ENCODE results near the gene TBX5. TPM values are rescaled to one million over a fixed set of nuclear protein-coding genes. Genes with fewer than 3 reads are reported as not detected.

TBX5 gene
- total RNA-seq = 19.4 and 26.6 TPM in 2 replicates

DNA sequence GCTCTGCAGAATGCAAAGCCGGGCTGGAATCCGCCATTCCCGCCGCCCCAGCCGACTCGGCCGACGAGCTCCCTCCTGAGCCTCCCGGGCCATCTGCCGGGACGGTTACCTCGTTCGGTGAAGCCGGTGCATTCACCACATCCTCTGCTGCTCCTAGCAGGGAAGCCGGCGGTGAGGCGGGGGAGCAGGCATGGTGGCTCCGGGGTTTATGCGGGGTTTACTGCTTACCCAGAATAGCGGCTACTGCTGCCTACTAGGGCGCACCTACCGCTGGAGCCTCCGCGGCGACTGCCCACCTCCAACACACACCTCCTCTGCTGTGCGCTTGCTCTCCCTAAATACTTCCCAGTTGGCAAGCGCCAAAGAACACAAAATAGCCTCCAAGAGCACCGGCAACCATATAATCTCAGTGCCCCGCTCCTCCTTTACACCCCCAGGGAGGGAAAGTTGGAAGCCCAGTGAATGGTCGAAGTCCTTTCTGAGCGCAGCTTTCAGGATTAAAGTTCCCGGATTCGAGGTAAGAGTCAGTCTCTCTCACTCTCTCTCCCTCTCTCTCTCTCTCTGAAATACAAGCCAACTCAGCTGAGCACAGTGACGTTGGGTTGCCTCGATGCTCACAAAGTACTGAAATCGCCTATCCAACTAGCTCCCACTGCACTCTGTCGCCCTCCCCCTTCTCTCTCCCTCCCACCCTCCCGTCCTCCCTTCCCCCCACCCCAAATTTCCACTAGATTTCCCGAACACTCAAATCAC lies at the start of gene TBX5:
TSS of gene TBX5 (minus strand) at position 626 of the 753 bp plus-strand sequence. CDS start 2,246 bp downstream, outside the sequence.

